ENCODE data around the gene ARHGAP19.

- TF ChIP-seq EZH2 (IDR thresholded peaks at IDR 0.05) (no peak), POLR2AphosphoS5 (IDR thresholded peaks at IDR 0.05; ENCODE audit: borderline replicate concordance, low read depth, low read length) (no peak)
Observed at GRCh38 chr10:97174941-97175340, 117.5 kb downstream of the ARHGAP19 start.
